ENCODE measurements around the gene LTBP1. TPM values are rescaled to one million over a fixed set of nuclear protein-coding genes. Genes with fewer than 3 reads are reported as not detected.

LTBP1 gene
- total RNA-seq, 3 donors from 2014 or later: 13.3 to 18.7 (median 17.4) TPM

- no peak for DNase-seq (ENCODE audit: low spot score in 2 of 2)
- no peak overlapping the region for H3K27ac ChIP-seq
- H3K36me3 ChIP-seq: no peaks in the 10 kb centered on the region
- no peaks in the 10 kb centered on the region for H3K9me3 ChIP-seq
- intact Hi-C loops (cut with DNase I; ENCODE audit: low total_unique reads): no loop called here
- H3K4me3 ChIP-seq: no peak overlapping the region
- no peaks in the 10 kb centered on the region for H3K27me3 ChIP-seq
- H3K4me1 ChIP-seq: no peaks in the 10 kb centered on the region
- no peak for TF ChIP-seq POLR2A (IDR thresholded peaks at IDR 0.05)
- TF ChIP-seq POLR2AphosphoS5 (IDR thresholded peaks at IDR 0.05): no peak
- no peak for TF ChIP-seq CTCF (IDR thresholded peaks at IDR 0.05)
Measured at GRCh38 chr2:33378556-33379210, 431.9 kb downstream of the LTBP1 start.

GRCh38 chr2:33380001-33380609 is 433.4 kb downstream of the LTBP1 start:
- TF ChIP-seq CTCF (IDR thresholded peaks at IDR 0.05): no peak
- no peak for TF ChIP-seq POLR2AphosphoS5 (IDR thresholded peaks at IDR 0.05)
- TF ChIP-seq POLR2A (IDR thresholded peaks at IDR 0.05): no peak
- no peaks in the 10 kb centered on the region for H3K36me3 ChIP-seq
- DNase-seq (ENCODE audit: low spot score in 2 of 2): no peak
- H3K27ac ChIP-seq: no peak overlapping the region
- intact Hi-C loops (cut with DNase I; ENCODE audit: low total_unique reads): no loop called here
- H3K4me1 ChIP-seq: no peaks in the 10 kb centered on the region
- H3K9me3 ChIP-seq: no peaks in the 10 kb centered on the region
- H3K4me3 ChIP-seq: no peak overlapping the region
- no peaks in the 10 kb centered on the region for H3K27me3 ChIP-seq

- no peak for TF ChIP-seq POLR2AphosphoS5 (IDR thresholded peaks at IDR 0.05)
- TF ChIP-seq POLR2A (IDR thresholded peaks at IDR 0.05): no peak
- no peak for TF ChIP-seq CTCF (IDR thresholded peaks at IDR 0.05)
- Histone ChIP-seq H3K4me1 (no peaks in the 10 kb centered on the region), H3K27ac (no peak overlapping the region), H3K9me3 (no peaks in the 10 kb centered on the region), H3K36me3 (no peaks in the 10 kb centered on the region), H3K27me3 (no peaks in the 10 kb centered on the region), H3K4me3 (no peak overlapping the region)
- intact Hi-C loops (cut with DNase I; ENCODE audit: low total_unique reads): no loop called here
- DNase-seq (ENCODE audit: low spot score in 2 of 2): no peak
Measured at GRCh38 chr2:33380719-33381118, 434.0 kb downstream of the LTBP1 start.

- TF ChIP-seq POLR2AphosphoS5 (IDR thresholded peaks at IDR 0.05) (no peak), POLR2A (IDR thresholded peaks at IDR 0.05) (no peak), CTCF (IDR thresholded peaks at IDR 0.05) (no peak)
- H3K4me3 ChIP-seq: no peak overlapping the region
- no peak overlapping the region for H3K27ac ChIP-seq
- intact Hi-C loops (cut with DNase I; ENCODE audit: low total_unique reads): no loop called here
- no peaks in the 10 kb centered on the region for H3K9me3 ChIP-seq
- no peaks in the 10 kb centered on the region for H3K4me1 ChIP-seq
- H3K27me3 ChIP-seq: no peaks in the 10 kb centered on the region
- no peak for DNase-seq (ENCODE audit: low spot score in 2 of 2)
- H3K36me3 ChIP-seq: no peaks in the 10 kb centered on the region
Measured at GRCh38 chr2:33381301-33381858, 434.6 kb downstream of the LTBP1 start.

GRCh38 chr2:33383855-33384598 is 437.3 kb downstream of the LTBP1 start:
- TF ChIP-seq POLR2AphosphoS5 (IDR thresholded peaks at IDR 0.05) (no peak), POLR2A (IDR thresholded peaks at IDR 0.05) (no peak), CTCF (IDR thresholded peaks at IDR 0.05) (no peak)
- no peak for DNase-seq (ENCODE audit: low spot score in 2 of 2)
- intact Hi-C loops (cut with DNase I; ENCODE audit: low total_unique reads): no loop called here
- Histone ChIP-seq H3K9me3 (no peaks in the 10 kb centered on the region), H3K27ac (no peak overlapping the region), H3K4me3 (no peak overlapping the region), H3K27me3 (no peaks in the 10 kb centered on the region), H3K36me3 (no peaks in the 10 kb centered on the region), H3K4me1 (no peaks in the 10 kb centered on the region)

All from breast epithelium (tissue), 4 donors.